Brain microvascular endothelial cell (primary cell): Measurements from ENCODE around the gene TUBB4A.

Experiments
- DNase-seq: peaks from one replicate; pipeline ENCODE4 v3.0.0-alpha.2; 2020
- H3K27ac ChIP-seq: fragments of 250-450 bp; sonication (Bioruptor Pico); 2 replicates; pipeline ENCODE4 v1.5.1; 2020; ENCODE audit warnings: mild to moderate bottlenecking, moderate library complexity
- H3K27me3 ChIP-seq: fragments of 250-450 bp; sonication (Bioruptor Pico); replicated peaks from 2 replicates; pipeline ENCODE4 v1.5.1; 2020; ENCODE audit warnings: mild to moderate bottlenecking
- H3K36me3 ChIP-seq: fragments of 250-450 bp; sonication (Bioruptor Pico); replicated peaks from 2 replicates; pipeline ENCODE4 v1.5.1; 2020; ENCODE audit warnings: mild to moderate bottlenecking
- H3K4me3 ChIP-seq: 2 replicates; pipeline ENCODE4 v1.5.1; 2011; ENCODE audit warnings: low read depth, mild to moderate bottlenecking, control low read depth, low read length, moderate library complexity
- CTCF ChIP-seq: IDR thresholded peaks from 2 replicates; pipeline ENCODE4 v1.5.1; 2011; ENCODE audit warnings: low read depth, mild to moderate bottlenecking, moderate library complexity, low read length, control low read depth, inconsistent platforms; ENCODE audit errors: missing control alignments
- in situ Hi-C: cut with HindIII; loops from 2 replicates; pipeline ENCODE4 v1.10.0; 2017; ENCODE audit warnings: low sequenced_read_pairs, low pct_ligation_motif_present

Gene TUBB4A

GRCh38 chr19:6478815-6479214 is 23.3 kb downstream of the TUBB4A start:
- TF ChIP-seq CTCF: no peak
- Histone ChIP-seq H3K27me3 (no peaks in the 10 kb centered on the region), H3K27ac (no peak overlapping the region), H3K36me3 (no peaks in the 10 kb centered on the region), H3K4me3 (no peak overlapping the region)
- in situ Hi-C loops: no loop called here
- no peak for DNase-seq

GRCh38 chr19:6476896-6477431 is 25.1 kb downstream of the TUBB4A start:
- Histone ChIP-seq H3K4me3 (no peak overlapping the region), H3K27ac (no peak overlapping the region), H3K36me3 (no peaks in the 10 kb centered on the region), H3K27me3 (no peaks in the 10 kb centered on the region)
- no peak for DNase-seq
- in situ Hi-C loops: no loop called here
- TF ChIP-seq CTCF: no peak

GRCh38 chr19:6476155-6476895 is 25.8 kb downstream of the TUBB4A start:
- Histone ChIP-seq H3K36me3 (no peaks in the 10 kb centered on the region), H3K4me3 (no peak overlapping the region)

GRCh38 chr19:6475321-6476108 is 26.6 kb downstream of the TUBB4A start:
- TF ChIP-seq CTCF: no peak
- no peak overlapping the region for H3K4me3 ChIP-seq
- H3K27me3 ChIP-seq: no peaks in the 10 kb centered on the region
- H3K36me3 ChIP-seq: no peaks in the 10 kb centered on the region
- DNase-seq: no peak
- H3K27ac ChIP-seq: no peak overlapping the region
- in situ Hi-C loops: no loop called here

More at GRCh38 chr19:6476155-6476895, 25.8 kb downstream of the TUBB4A start:
- no peaks in the 10 kb centered on the region for H3K27me3 ChIP-seq
- peak; percentile 52 for DNase-seq
- TF ChIP-seq CTCF: no peak
- in situ Hi-C loops: no loop called here
- H3K27ac ChIP-seq: no peak overlapping the region

GRCh38 chr19:6473647-6474046 is 28.5 kb downstream of the TUBB4A start:
- Histone ChIP-seq H3K36me3 (no peaks in the 10 kb centered on the region), H3K27me3 (no peaks in the 10 kb centered on the region), H3K27ac (no peak overlapping the region), H3K4me3 (no peak overlapping the region)
- no peak for DNase-seq
- no peak for TF ChIP-seq CTCF
- in situ Hi-C loops: no loop called here
